GM19324 (cell line): ENCODE measurements around the gene DOK3.
A peak's percentile ranks its signal among the peaks of the same experiment; 100 is the strongest.

Source experiments
- ATAC-seq: cut with Tn5 transposase; IDR thresholded peaks from one replicate; pipeline ENCODE4 v1.9.1; 2021; ENCODE audit warnings: mild to moderate bottlenecking, moderate library complexity; ENCODE audit not compliant: unreplicated experiment, low FRiP score

Gene DOK3

DNA sequence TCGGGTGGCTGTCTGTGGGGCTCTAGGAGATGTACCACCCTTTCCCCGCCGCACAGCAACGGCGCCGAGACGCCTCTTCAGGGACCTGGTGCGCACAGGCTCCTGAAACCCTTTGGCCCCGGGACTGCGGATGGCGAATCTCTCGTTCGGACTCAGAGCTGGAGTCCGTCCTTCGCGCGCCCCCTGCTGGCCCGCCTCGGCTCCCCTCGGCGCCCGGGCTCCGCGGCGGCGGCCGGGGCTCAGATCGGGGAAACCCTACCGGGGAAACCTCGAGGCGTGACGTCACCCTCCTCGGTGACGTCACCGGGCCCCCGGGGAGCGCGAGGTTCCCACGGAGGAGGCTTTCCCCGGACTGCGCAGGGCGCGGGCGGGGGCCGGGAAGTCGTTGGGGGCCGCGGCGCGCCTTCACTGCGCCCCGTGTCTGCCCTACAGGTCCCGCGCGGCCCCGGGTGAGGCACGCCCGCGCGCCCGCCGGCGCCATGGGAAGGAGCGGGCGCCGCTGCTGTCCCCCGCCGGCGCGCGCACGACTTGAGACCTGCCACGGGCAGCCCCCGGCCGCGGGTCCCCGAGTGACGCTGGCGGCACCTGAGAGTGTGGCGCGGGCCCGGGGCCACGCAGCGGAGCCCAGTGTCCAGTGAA is 55.1 kb downstream of the DOK3 start:
- peak; percentile 53 for ATAC-seq

DNA sequence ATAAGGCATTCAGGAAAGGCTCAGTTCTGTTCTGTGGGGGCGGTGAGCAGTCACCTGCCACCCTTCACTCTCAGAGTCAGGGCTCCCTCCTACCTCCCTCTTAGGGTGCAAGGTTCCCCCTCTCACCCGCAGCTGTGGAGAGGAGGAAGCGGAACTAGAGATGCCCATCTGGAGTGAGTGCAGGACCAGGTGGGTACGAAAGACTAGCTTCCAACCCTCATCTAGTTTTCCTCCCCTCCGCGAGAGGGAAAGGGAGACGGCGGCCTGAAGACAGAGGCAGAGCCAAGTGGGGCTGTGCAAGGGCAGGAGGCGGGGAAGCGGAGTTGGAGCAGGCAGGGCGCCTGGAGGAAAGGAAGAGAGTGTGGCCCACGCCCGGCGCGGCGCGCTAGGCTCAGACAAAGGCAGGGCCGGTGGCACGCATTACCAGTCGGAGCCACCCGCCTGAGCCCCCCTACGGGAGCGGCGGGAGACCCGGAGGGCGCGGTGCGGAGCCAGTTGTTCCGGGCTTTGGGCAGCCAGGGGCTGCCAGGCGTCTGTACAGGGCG is 55.7 kb downstream of the DOK3 start:
- peak; percentile 3 for ATAC-seq

DNA sequence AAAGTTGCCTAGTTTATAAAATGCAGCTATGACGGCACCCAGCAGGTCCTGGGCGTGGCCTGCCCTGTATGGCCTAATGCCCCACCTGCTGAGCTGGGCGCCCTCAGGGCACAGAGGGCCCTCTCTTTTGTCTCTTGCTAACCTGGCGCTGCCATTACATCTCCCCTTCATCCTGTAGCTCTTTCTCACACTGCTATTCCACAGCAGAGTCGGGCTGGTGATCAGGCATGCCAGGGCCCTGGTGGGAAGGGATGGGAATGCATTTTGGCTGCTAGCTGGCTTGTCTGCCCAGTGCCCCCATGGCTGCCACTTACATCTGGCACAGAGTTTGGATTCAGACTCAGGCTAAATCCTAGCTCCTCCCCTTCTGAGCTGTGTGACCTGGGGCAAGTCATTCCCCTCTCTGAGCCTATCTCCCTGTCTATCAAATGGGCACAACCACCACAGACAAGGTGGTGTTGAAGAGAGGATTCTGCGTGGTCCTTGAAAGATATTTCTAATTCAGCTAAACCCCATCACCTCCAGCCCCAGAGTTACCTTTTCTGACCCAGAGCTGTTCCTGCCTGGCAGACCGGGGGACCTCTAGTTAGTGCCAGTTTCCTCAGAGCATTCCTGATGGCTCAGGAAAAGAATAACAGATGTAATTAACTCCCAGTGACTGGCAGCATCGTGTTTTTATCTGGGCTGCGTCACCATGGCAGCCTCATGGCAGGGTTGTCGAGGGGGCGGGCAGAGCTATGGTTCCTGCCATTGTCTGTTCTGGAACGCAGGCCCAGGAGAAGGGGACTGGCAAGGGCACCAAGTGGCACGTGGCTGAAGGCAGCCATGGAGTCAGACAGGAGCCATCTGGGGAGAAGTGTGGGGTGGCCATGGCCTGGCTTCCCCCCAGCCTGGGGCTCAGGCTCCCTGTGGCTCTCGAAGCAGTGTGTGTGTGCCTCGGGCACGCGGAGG is 56.7 kb downstream of the DOK3 start:
- no peak for ATAC-seq
